SKM-1 treated with dmso at 0.1 percent for 144 hours (cell line): ENCODE results near the gene PCIF1.
A peak's percentile ranks its signal among the peaks of the same experiment; 100 is the strongest.
"Not testable (repeated sequence)": the region's sequence is repeated elsewhere in the genome, so short reads cannot be mapped to it uniquely, and the experiment has no call there.

Experiments
- DNase-seq: peaks from one replicate; lab custom pipeline; 2025; ENCODE audit not compliant: unreplicated experiment; lab: John Stamatoyannopoulos, UW

Gene PCIF1

DNA sequence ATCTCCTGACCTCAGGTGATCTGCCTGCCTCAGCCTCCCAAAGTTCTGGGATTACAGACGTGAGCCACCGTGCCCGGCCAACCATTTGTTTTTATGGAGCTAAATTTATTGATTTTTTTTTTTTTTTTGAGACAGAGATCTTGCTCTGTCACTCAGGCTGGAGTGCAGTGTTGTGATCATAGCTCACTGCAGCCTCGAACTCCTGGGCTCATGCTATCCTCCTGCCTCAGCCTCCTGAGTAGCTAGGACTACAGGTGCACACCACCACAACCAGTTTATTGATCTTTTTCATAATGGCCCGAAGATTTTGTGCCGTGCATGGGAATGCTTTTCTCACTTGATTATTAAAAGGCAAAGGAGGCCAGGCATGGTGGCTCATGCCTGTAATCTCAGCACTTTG is 54.3 kb downstream of the PCIF1 start:
- DNase-seq: not testable (repeated sequence)

DNA sequence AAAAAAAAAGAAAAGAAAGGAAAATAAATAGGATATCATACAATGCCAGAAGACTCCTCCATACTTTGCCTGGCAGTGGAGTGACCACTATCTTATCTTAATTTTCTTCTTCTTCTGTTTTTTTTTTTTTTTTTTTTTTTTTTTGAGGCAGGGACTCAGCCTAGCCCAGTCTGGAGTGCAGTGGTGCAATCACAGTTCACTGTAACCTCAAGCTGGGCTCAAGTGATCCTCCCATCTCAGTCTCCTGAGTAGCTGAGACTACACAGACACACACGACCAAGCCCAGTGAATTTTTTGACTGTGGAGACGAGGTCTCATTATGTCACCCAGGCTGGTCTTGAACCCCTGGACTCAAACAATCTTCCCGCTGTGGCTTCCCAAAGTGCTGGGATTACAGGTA is 57.1 kb downstream of the PCIF1 start:
- DNase-seq: peak; percentile 53

DNA sequence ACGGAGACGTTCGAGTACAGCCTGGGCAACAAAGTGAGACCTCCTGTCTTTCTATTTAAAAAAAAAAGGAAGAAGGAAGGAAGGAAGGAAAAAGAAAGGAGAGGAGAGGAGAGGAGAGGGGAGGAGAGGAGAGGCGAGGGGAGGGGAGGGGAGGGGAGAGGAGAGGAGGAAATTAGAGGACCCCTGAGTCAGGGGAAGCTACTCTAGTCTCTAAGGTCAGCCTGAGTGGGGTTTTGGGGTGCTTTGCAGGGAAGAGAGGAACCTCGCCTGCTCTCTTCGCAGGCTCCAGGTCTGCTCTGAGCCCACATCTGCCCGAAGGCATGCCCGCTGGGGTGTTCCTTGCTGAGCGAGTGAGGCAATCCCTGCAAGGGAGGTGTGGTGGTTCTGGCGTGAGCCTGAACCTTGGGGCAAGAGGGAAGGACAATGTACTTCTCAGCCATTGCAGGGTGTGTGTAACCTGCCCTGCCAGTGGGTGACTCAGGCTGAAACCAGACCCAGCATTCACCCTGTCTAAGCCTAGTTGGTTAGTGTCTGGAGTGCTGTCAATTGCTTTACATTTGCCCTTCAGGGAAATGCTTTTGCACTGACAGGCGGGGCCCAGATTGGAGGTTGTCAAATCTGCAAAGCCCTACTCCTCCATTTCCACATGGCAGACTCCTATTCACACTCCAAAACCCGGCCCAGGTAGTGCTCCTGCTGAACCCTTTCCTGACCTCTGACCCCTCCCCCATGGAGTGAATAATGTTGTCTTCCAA is 58.9 kb downstream of the PCIF1 start:
- peak; percentile 90 for DNase-seq

DNA sequence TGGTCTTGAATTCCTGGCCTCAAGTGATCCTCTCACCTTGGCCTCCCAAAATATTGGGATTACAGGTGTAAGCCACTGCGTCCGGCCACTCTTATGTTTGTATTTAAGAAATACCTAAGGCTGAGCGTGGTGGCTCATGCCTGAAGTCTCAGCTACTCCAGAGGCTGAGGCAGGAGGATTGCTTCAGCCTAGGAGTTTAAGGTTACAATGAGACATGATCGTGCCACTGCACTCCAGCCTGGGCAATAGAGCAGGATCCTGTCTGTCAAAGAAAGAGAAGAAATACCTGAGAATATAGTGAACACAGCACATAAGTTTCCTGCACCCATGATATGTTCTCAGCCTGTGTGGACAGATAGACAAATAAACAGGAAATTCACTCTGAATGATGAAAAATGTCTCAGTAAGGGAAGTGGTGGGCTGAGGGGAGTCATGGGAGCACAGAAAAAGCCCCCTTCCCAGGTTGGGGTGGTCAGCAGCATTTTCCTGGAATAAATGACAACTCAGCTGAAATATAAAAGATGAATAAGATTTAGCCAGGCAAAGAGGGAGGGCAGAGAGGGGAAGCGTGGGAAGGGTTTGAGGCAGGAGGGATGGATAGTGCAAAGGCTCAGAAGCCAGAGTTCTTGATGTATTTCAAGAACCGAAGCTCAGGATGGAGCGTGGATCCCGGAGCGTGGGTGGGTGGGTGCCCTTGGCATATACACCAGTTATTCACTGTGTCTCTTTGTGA is 60.4 kb downstream of the PCIF1 start:
- no peak for DNase-seq

DNA sequence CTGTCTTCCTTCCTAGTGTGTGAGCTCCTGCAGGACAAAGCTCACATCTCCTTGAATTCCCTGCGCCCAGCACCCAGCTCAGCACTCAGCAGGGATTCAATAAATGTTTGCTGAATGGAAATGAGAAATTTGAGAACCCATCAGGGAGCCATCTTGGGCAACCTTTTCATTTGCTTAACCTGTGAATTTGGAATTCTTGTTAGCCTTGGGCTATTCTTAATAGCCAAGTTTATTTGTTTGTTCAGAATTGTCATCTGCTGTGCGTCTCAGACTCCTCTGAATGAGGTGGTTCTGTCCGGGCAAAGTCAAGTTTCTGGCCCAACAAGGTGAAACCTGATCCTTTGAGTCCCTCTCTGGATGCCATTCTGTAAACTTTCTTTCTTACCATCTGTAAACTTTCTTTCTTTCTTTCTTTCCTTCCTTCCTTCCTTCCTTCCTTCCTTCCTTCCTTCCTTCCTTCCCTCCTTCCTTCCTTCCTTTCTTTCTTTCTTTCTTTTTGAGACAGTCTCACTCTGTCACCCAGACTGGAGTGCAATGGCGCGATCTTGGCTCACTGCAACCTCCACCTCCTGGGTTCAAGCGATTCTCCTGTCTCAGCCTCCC is 61.1 kb downstream of the PCIF1 start:
- not testable (repeated sequence) for DNase-seq

DNA sequence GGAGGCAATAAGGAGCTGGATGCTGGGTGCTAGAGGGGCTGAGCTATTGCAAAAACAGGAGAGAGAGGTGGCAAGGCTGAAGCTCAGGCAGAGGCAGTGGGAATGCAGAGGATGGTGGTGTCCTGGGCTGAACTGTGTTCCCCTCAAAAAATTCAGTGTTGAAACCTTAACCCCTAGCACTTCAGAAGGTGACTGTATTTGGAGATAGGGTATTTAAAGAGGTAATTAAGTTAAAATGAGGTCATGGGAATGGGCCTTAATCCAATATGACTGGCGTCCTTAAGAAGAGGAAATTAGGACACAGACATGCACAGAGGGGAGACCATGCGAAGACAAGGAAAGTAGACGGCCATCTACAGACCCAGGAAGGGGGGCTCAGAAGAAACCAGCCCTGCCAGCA is 62.7 kb downstream of the PCIF1 start:
- DNase-seq: no peak
